Breast epithelium (tissue), 4 donors: ENCODE results near the gene OR2C1. TPM values are rescaled to one million over a fixed set of nuclear protein-coding genes. Genes with fewer than 3 reads are reported as not detected.

Source experiments
- DNase-seq, 2 donors: peaks; one replicate each; pipeline ENCODE4 v3.0.0-alpha.2; 2019; ENCODE audit warnings: low spot score in 2 of 2
- H3K27ac ChIP-seq, 2 donors: fragments of 200-600 bp; sonication (generic) in 1 of 2; one replicate each; pipeline ENCODE4 v1.5.1; 2016 to 2019; ENCODE audit warnings: mild to moderate bottlenecking in 1 of 2
- H3K27me3 ChIP-seq, 2 donors: fragments of 200-600 bp; sonication (generic) in 1 of 2; one replicate each; pipeline versions ENCODE4 v1.5.1 to v1.6.0; 2017 to 2019; ENCODE audit warnings: control low read depth in 1 of 2, mild to moderate bottlenecking in 1 of 2
- H3K36me3 ChIP-seq: fragments of 200-600 bp; one replicate; pipeline ENCODE4 v1.5.1; 2019
- H3K4me1 ChIP-seq, 2 donors: fragments of 200-600 bp; sonication (generic); one replicate each; pipeline ENCODE4 v1.5.1; 2016 to 2019; ENCODE audit warnings: control low read depth in 1 of 2
- H3K4me3 ChIP-seq, 3 donors: fragments of 200-600 bp; sonication (generic); 1 replicate in 2 of 3; 2 replicates in 1 of 3; pipeline ENCODE4 v1.5.1; 2016 to 2019; ENCODE audit warnings: mild to moderate bottlenecking in 3 of 3, moderate library complexity in 2 of 3
- H3K9me3 ChIP-seq, 2 donors: fragments of 200-600 bp; sonication (generic) in 1 of 2; one replicate each; pipeline ENCODE4 v1.5.1; 2016 to 2019; ENCODE audit warnings: control low read depth in 1 of 2
- CTCF ChIP-seq, 3 donors: fragments of 450-650 bp; IDR thresholded peaks; one replicate each; pipeline ENCODE4 v1.5.1; 2016 to 2017; ENCODE audit warnings: antibody characterized with exemption in 3 of 3, mild to moderate bottlenecking in 3 of 3, moderate library complexity in 3 of 3
- POLR2A ChIP-seq: fragments of 450-650 bp; IDR thresholded peaks from one replicate; pipeline ENCODE4 v1.6.1; 2016; ENCODE audit warnings: antibody characterized with exemption, mild to moderate bottlenecking, moderate library complexity
- POLR2AphosphoS5 ChIP-seq, 3 donors: sonication (generic); formaldehyde crosslinking; IDR thresholded peaks; one replicate each; pipeline ENCODE4 v1.6.1; 2017; ENCODE audit warnings: antibody characterized with exemption in 3 of 3
- intact Hi-C: fragments of 100-400 bp; cut with DNase I; formaldehyde crosslinking; loops from one replicate; pipeline ENCODE4 v1.15.1; 2023; ENCODE audit warnings: low total_unique reads
- total RNA-seq, 3 donors: library from RNA; depleted of rRNA; stranded (reverse); fragments of >200 nt; gene quantifications; one replicate each; pipeline ENCODE4 v1.1.0, GENCODE V29; 2016

OR2C1 gene
- under 1 TPM in 1 of 3 donors, not detected in 2; 0.29 TPM for total RNA-seq

GRCh38 chr16:3355589-3355988 lies at the start of gene OR2C1:
TSS of gene OR2C1 (plus strand) at chr16:3355889. CDS start at chr16:3355941, 52 bp downstream.
- no peak within 1 kb of the TSS for H3K27ac ChIP-seq
- TF ChIP-seq POLR2A (no peak), CTCF (IDR thresholded peaks at IDR 0.05) (no peak), POLR2AphosphoS5 (IDR thresholded peaks at IDR 0.05) (no peak)
- H3K9me3 ChIP-seq: peaks cover 5 to 6% of the 10 kb centered on the region in 2 donors
- no peaks in the 10 kb centered on the region for H3K27me3 ChIP-seq
- no peaks in the 10 kb centered on the region for H3K36me3 ChIP-seq
- no peak within 1 kb of the TSS for H3K4me3 ChIP-seq
- no peaks in the 10 kb centered on the region for H3K4me1 ChIP-seq
- intact Hi-C loops: no loop called here
- no peak for DNase-seq

- peaks cover 8% of the 10 kb centered on the region for H3K36me3 ChIP-seq
- DNase-seq: no peak
- peak overlapping the region; percentile 90 to 92 for H3K27ac ChIP-seq
- H3K4me1 ChIP-seq: no peaks in the 10 kb centered on the region
- peak overlapping the region; percentile 63 to 85 (median 84) for H3K4me3 ChIP-seq
- no peaks in the 10 kb centered on the region for H3K27me3 ChIP-seq
- no peak for TF ChIP-seq CTCF (IDR thresholded peaks at IDR 0.05)
- TF ChIP-seq POLR2A: no peak
- no peak for TF ChIP-seq POLR2AphosphoS5 (IDR thresholded peaks at IDR 0.05)
- intact Hi-C loops: no loop called here
- peaks cover 77 to 89% of the 10 kb centered on the region in 2 donors for H3K9me3 ChIP-seq
These were observed 49.6 kb upstream of the OR2C1 start for GRCh38 chr16:3306078-3306477.

GRCh38 chr16:3311496-3311895 lies 44.2 kb upstream of the OR2C1 start:
- TF ChIP-seq POLR2AphosphoS5 (IDR thresholded peaks at IDR 0.05): no peak
- no peak for TF ChIP-seq CTCF (IDR thresholded peaks at IDR 0.05)
- no peak for TF ChIP-seq POLR2A
- Histone ChIP-seq H3K27ac (no peak overlapping the region), H3K9me3 (peaks cover 99 to 100% of the 10 kb centered on the region in 2 donors), H3K4me1 (no peaks in the 10 kb centered on the region), H3K27me3 (no peaks in the 10 kb centered on the region), H3K36me3 (peaks cover 25% of the 10 kb centered on the region), H3K4me3 (no peak overlapping the region)
- intact Hi-C loops: no loop called here
- DNase-seq: no peak

GRCh38 chr16:3317315-3317999 lies 38.2 kb upstream of the OR2C1 start:
- no peak for TF ChIP-seq POLR2AphosphoS5 (IDR thresholded peaks at IDR 0.05)
- no peak for TF ChIP-seq POLR2A
- TF ChIP-seq CTCF (IDR thresholded peaks at IDR 0.05): no peak

GRCh38 chr16:3321816-3322215 lies 33.9 kb upstream of the OR2C1 start:
- no peaks in the 10 kb centered on the region for H3K4me1 ChIP-seq
- TF ChIP-seq POLR2A (no peak), POLR2AphosphoS5 (IDR thresholded peaks at IDR 0.05) (no peak), CTCF (IDR thresholded peaks at IDR 0.05) (no peak)
- peaks cover 13% of the 10 kb centered on the region for H3K36me3 ChIP-seq
- intact Hi-C loops: no loop called here
- H3K9me3 ChIP-seq: peaks cover 76 to 93% of the 10 kb centered on the region in 2 donors
- H3K27me3 ChIP-seq: no peaks in the 10 kb centered on the region
- H3K27ac ChIP-seq: no peak overlapping the region
- no peak for DNase-seq
- no peak overlapping the region for H3K4me3 ChIP-seq

More at GRCh38 chr16:3317315-3317999, 38.2 kb upstream of the OR2C1 start:
- no peak for DNase-seq
- H3K27ac ChIP-seq: no peak overlapping the region
- H3K27me3 ChIP-seq: no peaks in the 10 kb centered on the region
- H3K36me3 ChIP-seq: peaks cover 33% of the 10 kb centered on the region
- H3K4me1 ChIP-seq: no peaks in the 10 kb centered on the region
- intact Hi-C loops: no loop called here
- peaks cover 98 to 100% of the 10 kb centered on the region in 2 donors for H3K9me3 ChIP-seq
- H3K4me3 ChIP-seq: no peak overlapping the region
